HepG2 (cell line): ENCODE measurements around the gene THY1. TPM values are rescaled to one million over a fixed set of nuclear protein-coding genes. Genes with fewer than 3 reads are reported as not detected.

ENCODE experiments used
- ELF1 ChIP-seq: sonication (generic); formaldehyde crosslinking; IDR thresholded peaks from 2 replicates; pipeline ENCODE4 v1.4.0; 2020; ENCODE audit warnings: missing genetic modification reagents
- REXO4 ChIP-seq: sonication (generic); formaldehyde crosslinking; IDR thresholded peaks from 2 replicates; pipeline ENCODE4 v1.8.0; 2022; ENCODE audit warnings: missing genetic modification reagents, mild to moderate bottlenecking, borderline replicate concordance
- SSRP1 ChIP-seq: IDR thresholded peaks from 2 replicates; pipeline ENCODE4 v1.6.1; 2016; ENCODE audit warnings: control low read depth
- TCF7 ChIP-seq: sonication (generic); IDR thresholded peaks from 2 replicates; pipeline ENCODE4 v1.6.1; 2016; ENCODE audit warnings: antibody characterized with exemption, low read depth
- polyA plus RNA-seq, 8 experiments: library from polyadenylated mRNA; depleted of rRNA in 3 of 8; stranded (reverse) in 7 of 8; unstranded in 1 of 8; fragments of >200 nt; fragmentation: Illumina TruSeq in 4 of 8; extraction: Trizol in 4 of 8; gene quantifications; 2 replicates each; pipeline versions ENCODE4 v1.2.1 to v1.2.3, GENCODE V29; 2011 to 2016; ENCODE audit warnings: low read depth in 4 of 8, missing spikeins in 1 of 8, mixed read lengths in 1 of 8; ENCODE audit not compliant: insufficient read depth in 1 of 8
- small RNA-seq, 3 experiments: library from RNA; depleted of rRNA; stranded (forward); fragments of <200 nt; gene quantifications; one replicate each; pipeline ENCODE3, GENCODE V24; 2012; ENCODE audit warnings: low read depth in 2 of 3, low replicate concordance in 1 of 3; ENCODE audit not compliant: insufficient read length in 3 of 3, insufficient read depth in 2 of 3
- total RNA-seq, 5 experiments: library from RNA; depleted of rRNA; stranded (reverse); fragments of >200 nt; fragmentation: Illumina TruSeq; extraction: Trizol; gene quantifications; 2 replicates each; pipeline ENCODE4 v1.2.3, GENCODE V29; 2016; ENCODE audit warnings: low read depth in 1 of 5
- TF ChIP-seq, protein P1 (sequence below): sonication (generic); formaldehyde crosslinking; IDR thresholded peaks from 2 replicates; pipeline ENCODE4 v1.8.1; 2023; ENCODE audit warnings: mild to moderate bottlenecking, missing genetic modification reagents

The THY1 gene
- total and polyA plus RNA-seq, 2 of the 13 experiments (the other 11 are each of a cell fraction or from before 2014, with no cell fraction given) = not detected

DNA sequence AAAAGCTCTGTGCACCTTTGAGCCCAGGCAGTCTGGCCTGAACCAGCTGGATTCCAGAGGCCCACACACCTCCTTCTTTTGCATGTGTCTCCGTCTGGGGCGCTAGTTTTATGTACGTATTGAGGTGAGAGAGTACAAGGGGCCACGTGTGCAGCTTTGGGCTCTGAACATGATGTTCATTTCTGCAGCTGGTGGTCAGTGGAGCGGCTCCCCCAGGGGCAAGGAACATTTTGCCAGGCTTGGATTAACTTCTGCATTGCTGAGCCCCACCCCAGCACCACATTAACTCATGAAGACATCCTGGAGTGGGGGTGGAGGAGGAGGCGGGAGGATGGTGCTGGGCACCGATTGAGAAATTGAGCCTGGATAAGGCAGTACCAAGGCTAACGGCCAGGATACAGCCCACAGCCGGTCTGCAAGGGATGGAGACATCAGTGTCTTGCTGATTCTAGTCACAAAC lies 55.3 kb downstream of the THY1 start (continued):
- TF ChIP-seq ELF1 (CRISPR knock-in tag) (no peak), REXO4 (CRISPR knock-in tag) (no peak), SSRP1 (CRISPR knock-in tag) (peak; percentile 34; the same call in 1 of the 2 replicates), TCF7 (no peak)
- TF ChIP-seq, protein P1, sequence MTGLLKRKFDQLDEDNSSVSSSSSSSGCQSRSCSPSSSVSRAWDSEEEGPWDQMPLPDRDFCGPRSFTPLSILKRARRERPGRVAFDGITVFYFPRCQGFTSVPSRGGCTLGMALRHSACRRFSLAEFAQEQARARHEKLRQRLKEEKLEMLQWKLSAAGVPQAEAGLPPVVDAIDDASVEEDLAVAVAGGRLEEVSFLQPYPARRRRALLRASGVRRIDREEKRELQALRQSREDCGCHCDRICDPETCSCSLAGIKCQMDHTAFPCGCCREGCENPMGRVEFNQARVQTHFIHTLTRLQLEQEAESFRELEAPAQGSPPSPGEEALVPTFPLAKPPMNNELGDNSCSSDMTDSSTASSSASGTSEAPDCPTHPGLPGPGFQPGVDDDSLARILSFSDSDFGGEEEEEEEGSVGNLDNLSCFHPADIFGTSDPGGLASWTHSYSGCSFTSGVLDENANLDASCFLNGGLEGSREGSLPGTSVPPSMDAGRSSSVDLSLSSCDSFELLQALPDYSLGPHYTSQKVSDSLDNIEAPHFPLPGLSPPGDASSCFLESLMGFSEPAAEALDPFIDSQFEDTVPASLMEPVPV (CRISPR knock-in tag) = no peak

Small RNA genes lying within 50 kb of the gene (small RNA-seq; reads per million reads assigned to genes)
- 0 reads per million in 3 experiments for gene AP003396.4

Other genes starting within 250 kb of the THY1 start
- gene NHERF4, start 237.7 kb downstream of the THY1 start, total RNA-seq (2016; rRNA removed; fragmentation: Illumina TruSeq; extraction: Trizol) = 0.24 TPM in 1 of 2 replicates, not detected in the other
- 0.12 and 0.38 TPM in 2 replicates for gene NHERF4, start 237.7 kb downstream of the THY1 start, polyA plus RNA-seq (2011; rRNA removed)
- gene CBL, start 216.8 kb downstream of the THY1 start, total RNA-seq (2016; rRNA removed; fragmentation: Illumina TruSeq; extraction: Trizol) = 7.4 and 11.0 TPM in 2 replicates
- gene CBL, start 216.8 kb downstream of the THY1 start, polyA plus RNA-seq (2011; rRNA removed) = 5.5 and 6.6 TPM in 2 replicates
- 5.9 and 15.2 TPM in 2 replicates for gene MCAM, start 106.0 kb downstream of the THY1 start, total RNA-seq (2016; rRNA removed; fragmentation: Illumina TruSeq; extraction: Trizol)
- 12.1 and 18.6 TPM in 2 replicates for gene MCAM, start 106.0 kb downstream of the THY1 start, polyA plus RNA-seq (2011; rRNA removed)
- 11.9 and 20.8 TPM in 2 replicates for gene RNF26, start 88.6 kb downstream of the THY1 start, total RNA-seq (2016; rRNA removed; fragmentation: Illumina TruSeq; extraction: Trizol)
- gene RNF26, start 88.6 kb downstream of the THY1 start, polyA plus RNA-seq (2011; rRNA removed) = 26.3 and 28.8 TPM in 2 replicates
- 0.77 and 1.2 TPM in 2 replicates for gene C1QTNF5, start 82.3 kb downstream of the THY1 start, total RNA-seq (2016; rRNA removed; fragmentation: Illumina TruSeq; extraction: Trizol)
- gene C1QTNF5, start 82.3 kb downstream of the THY1 start, polyA plus RNA-seq (2011; rRNA removed) = 0.86 TPM in 2 replicates
- not detected in 2 replicates for gene MFRP, start 76.5 kb downstream of the THY1 start, total RNA-seq (2016; rRNA removed; fragmentation: Illumina TruSeq; extraction: Trizol)
- gene MFRP, start 76.5 kb downstream of the THY1 start, polyA plus RNA-seq (2011; rRNA removed) = not detected in 2 replicates
- gene USP2, start 41.5 kb downstream of the THY1 start, total RNA-seq (2016; rRNA removed; fragmentation: Illumina TruSeq; extraction: Trizol) = 6.0 and 7.2 TPM in 2 replicates
- gene USP2, start 41.5 kb downstream of the THY1 start, polyA plus RNA-seq (2011; rRNA removed) = 2.5 and 3.2 TPM in 2 replicates